HG02885 (cell line): ENCODE measurements around the gene C4orf46.
"Not testable (repeated sequence)": the region's sequence is repeated elsewhere in the genome, so short reads cannot be mapped to it uniquely, and the experiment has no call there.

ENCODE experiments used
- ATAC-seq: cut with Tn5 transposase; IDR thresholded peaks from one replicate; pipeline ENCODE4 v1.9.1; 2021; ENCODE audit warnings: mild to moderate bottlenecking; ENCODE audit not compliant: unreplicated experiment, poor library complexity

C4orf46 gene

GRCh38 chr4:158671665-158671914 lies at the start of gene C4orf46:
Gene C4orf46, minus strand, starts transcription at chr4:158671887. Its CDS starts 86 bp downstream, at chr4:158671801.
- ATAC-seq = peak; percentile 2

GRCh38 chr4:158715802-158716201 lies 44.1 kb upstream of the C4orf46 start:
- ATAC-seq = no peak

GRCh38 chr4:158714937-158715336 lies 43.2 kb upstream of the C4orf46 start:
- no peak for ATAC-seq

GRCh38 chr4:158712622-158713021 lies 40.9 kb upstream of the C4orf46 start:
- not testable (repeated sequence) for ATAC-seq

GRCh38 chr4:158710814-158711213 lies 39.1 kb upstream of the C4orf46 start:
- ATAC-seq = no peak

GRCh38 chr4:158704274-158704673 lies 32.6 kb upstream of the C4orf46 start:
- ATAC-seq = no peak

- no peak for ATAC-seq
Observed at GRCh38 chr4:158688813-158689212, 17.1 kb upstream of the C4orf46 start.

GRCh38 chr4:158682066-158682465 lies 10.4 kb upstream of the C4orf46 start:
- ATAC-seq = no peak

GRCh38 chr4:158681629-158682028 lies 9.9 kb upstream of the C4orf46 start:
- ATAC-seq = no peak

- no peak for ATAC-seq
Observed at GRCh38 chr4:158678767-158679166, 7.1 kb upstream of the C4orf46 start.

- ATAC-seq = no peak
Observed at GRCh38 chr4:158676076-158676475, 4.4 kb upstream of the C4orf46 start.

- no peak for ATAC-seq
Observed at GRCh38 chr4:158673633-158674032, 1.9 kb upstream of the C4orf46 start.

GRCh38 chr4:158671915-158672806 lies 474 bp upstream of the C4orf46 start, which contains the start of gene ETFDH:
Gene ETFDH, plus strand, starts transcription at chr4:158672296. Its CDS starts 161 bp downstream, at chr4:158672457.
- peak; percentile 85 for ATAC-seq

GRCh38 chr4:158670975-158671664 lies 567 bp downstream of the C4orf46 start:
- ATAC-seq = peak; percentile 29

GRCh38 chr4:158669310-158669709 lies 2.4 kb downstream of the C4orf46 start:
- no peak for ATAC-seq

GRCh38 chr4:158667651-158668198 lies 4.0 kb downstream of the C4orf46 start:
- ATAC-seq = no peak

- ATAC-seq = no peak
Observed at GRCh38 chr4:158666892-158667291, 4.8 kb downstream of the C4orf46 start.

- no peak for ATAC-seq
Observed at GRCh38 chr4:158664806-158665205, 6.9 kb downstream of the C4orf46 start.

- ATAC-seq = not testable (repeated sequence)
Observed at GRCh38 chr4:158663707-158664625, 7.7 kb downstream of the C4orf46 start.

GRCh38 chr4:158663255-158663654 lies 8.4 kb downstream of the C4orf46 start:
- ATAC-seq = not testable (repeated sequence)
